Measurements from ENCODE around the gene PDIA2. TPM values are rescaled to one million over a fixed set of nuclear protein-coding genes. Genes with fewer than 3 reads are reported as not detected.

Gene PDIA2
- total RNA-seq, 1 experiment from 2014 or later = 0.46 TPM

DNA sequence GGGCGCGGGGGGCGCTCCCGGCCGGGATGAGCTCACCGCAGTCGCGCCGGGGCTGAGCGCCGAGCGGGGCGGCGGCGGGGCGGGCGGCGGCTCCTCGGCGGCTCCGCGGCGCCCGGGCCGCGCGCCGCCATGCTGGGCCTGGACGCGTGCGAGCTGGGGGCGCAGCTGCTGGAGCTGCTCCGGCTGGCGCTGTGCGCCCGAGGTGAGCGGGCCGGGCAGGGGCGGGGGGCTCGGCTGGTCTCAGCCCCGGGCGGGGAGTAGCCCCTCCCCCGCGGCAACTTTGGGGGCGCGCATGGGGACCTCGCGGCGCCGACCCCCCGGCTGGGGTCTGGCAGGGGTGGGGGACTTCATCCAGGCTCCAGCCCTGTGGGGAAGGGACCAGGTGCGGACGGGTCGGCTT is 2.4 kb upstream of the PDIA2 start, which contains the start of gene ARHGDIG:
Gene ARHGDIG (plus strand): TSS at position 40 of the 400 bp plus-strand sequence. CDS start 90 bp downstream, at position 130.
- DNase-seq (ENCODE audit: low read depth) = no peak

DNA sequence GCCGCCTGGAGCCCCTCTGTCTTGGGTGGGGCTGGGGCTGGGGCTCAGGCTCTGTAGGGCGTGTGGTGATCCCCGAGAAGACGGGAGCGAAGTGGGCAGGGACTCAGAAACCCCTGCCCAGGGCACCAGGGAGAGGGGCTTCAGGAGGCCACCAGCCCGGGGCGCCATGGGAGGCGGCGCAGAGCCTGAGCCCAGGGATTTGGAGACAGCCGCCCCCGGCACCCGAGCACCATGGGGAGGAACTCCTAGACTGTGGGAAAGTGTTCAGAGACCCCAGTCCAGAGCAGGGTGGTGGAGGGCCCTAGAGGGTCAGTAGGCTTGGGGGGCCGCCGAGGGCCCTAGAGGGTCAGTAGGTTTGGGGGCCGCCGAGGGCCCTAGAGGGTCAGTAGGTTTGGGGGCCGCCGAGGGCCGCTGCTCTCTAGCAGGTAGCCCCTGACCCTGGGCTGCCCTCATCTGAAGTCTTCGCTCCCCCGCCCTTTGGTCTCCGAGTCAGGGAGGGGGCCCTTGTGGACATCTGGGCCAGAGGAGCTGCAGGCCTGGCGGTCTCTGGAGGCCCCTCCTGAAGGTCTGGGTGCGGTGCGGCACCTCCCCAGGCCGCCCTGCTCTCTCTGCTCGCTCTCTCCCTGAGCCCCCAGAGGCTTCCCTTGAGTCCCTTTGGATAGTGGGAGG is 1.8 kb upstream of the PDIA2 start:
- DNase-seq (ENCODE audit: low read depth) = no peak

DNA sequence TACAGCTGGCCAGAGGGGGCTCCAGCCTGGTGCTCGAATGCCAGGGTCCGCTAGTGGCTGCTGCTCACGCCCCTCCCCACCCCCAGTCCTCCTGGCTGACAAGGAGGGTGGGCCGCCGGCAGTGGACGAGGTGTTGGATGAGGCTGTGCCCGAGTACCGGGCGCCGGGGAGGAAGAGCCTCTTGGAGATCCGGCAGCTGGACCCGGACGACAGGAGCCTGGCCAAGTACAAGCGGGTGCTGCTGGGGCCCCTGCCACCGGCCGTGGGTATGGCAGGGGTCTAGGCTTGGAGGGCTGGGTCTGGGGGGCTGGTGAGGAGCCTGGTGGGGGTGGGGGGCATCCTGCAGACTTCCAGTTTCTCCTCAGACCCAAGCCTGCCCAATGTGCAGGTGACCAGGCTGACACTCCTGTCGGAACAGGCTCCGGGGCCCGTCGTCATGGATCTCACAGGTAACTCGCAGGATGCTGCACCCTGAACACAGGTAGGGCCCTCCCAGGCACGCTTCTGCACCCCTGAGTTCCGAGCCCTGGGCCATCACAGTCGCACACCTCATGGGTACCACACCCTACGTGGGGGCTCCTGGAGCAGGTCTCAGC is 1.2 kb upstream of the PDIA2 start:
- DNase-seq (ENCODE audit: low read depth) = no peak

DNA sequence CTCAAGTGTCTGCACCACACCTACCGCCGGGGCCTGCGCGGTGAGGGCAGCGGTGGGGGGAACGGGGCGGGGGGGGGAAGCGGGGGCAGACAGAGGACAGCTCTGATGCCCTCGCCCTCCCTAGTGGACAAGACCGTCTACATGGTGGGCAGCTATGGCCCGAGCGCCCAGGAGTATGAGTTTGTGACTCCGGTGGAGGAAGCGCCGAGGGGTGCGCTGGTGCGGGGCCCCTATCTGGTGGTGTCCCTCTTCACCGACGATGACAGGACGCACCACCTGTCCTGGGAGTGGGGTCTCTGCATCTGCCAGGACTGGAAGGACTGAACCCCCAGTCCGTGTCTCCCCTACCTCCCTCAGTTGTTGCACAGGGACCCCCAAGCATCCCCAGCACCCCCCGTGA is 473 bp upstream of the PDIA2 start:
- no peak for DNase-seq (ENCODE audit: low read depth)

DNA sequence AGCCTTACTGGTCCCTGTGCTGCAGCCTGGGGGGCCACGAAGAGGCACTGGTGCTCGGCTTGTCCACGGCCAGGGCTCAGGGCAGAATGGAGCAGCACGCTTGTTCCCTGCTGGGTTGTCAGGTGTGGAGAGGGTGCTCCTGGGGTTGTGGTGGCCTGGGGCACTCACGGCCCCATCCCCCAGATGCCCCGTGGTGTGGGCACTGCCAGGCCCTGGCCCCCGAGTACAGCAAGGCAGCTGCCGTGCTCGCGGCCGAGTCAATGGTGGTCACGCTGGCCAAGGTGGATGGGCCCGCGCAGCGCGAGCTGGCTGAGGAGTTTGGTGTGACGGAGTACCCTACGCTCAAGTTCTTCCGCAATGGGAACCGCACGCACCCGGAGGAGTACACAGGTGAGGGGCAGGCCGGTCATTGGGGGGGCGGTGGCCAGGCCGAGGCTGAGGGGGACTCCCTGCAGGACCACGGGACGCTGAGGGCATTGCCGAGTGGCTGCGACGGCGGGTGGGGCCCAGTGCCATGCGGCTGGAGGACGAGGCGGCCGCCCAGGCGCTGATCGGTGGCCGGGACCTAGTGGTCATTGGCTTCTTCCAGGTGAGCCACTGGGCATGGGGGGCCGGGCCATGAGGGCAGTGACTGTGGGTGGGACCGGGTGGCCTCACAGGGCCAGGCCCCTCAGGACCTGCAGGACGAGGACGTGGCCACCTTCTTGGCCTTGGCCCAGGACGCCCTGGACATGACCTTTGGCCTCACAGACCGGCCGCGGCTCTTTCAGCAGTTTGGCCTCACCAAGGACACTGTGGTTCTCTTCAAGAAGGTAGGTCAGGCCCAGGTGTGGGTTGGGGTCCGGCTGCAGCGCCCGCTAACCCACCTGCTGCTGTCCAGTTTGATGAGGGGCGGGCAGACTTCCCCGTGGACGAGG is 1.5 kb downstream of the PDIA2 start:
- no peak for DNase-seq (ENCODE audit: low read depth)

DNA sequence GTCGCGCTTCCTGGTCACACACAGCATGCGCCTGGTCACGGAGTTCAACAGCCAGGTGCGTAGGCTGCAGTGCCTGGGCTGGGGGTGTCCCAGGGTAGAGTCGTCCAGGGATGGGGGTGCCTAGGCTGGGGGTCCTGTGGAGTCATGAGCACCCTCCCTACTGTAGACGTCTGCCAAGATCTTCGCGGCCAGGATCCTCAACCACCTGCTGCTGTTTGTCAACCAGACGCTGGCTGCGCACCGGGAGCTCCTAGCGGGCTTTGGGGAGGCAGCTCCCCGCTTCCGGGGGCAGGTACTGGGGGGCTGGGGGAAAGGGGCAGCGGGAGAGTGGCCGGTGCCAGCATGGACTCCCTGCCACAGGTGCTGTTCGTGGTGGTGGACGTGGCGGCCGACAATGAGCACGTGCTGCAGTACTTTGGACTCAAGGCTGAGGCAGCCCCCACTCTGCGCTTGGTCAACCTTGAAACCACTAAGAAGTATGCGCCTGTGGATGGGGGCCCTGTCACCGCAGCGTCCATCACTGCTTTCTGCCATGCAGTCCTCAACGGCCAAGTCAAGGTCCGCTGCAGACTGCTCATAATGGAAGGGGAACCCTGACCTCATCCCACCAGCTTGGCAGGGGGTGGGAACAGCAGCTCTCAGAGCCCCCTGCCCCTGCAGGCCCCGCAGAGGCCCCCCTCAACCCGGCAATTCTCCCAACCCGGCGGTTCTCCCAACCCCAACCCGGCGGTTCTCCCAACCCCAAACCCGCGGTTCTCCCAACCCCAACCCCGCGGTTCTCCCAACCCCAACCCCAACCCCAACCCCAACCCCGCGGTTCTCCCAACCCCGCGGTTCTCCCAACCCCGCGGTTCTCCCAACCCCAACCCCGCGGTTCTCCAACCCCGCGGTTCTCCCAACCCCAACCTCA is 2.4 kb downstream of the PDIA2 start:
- no peak for DNase-seq (ENCODE audit: low read depth)

DNA sequence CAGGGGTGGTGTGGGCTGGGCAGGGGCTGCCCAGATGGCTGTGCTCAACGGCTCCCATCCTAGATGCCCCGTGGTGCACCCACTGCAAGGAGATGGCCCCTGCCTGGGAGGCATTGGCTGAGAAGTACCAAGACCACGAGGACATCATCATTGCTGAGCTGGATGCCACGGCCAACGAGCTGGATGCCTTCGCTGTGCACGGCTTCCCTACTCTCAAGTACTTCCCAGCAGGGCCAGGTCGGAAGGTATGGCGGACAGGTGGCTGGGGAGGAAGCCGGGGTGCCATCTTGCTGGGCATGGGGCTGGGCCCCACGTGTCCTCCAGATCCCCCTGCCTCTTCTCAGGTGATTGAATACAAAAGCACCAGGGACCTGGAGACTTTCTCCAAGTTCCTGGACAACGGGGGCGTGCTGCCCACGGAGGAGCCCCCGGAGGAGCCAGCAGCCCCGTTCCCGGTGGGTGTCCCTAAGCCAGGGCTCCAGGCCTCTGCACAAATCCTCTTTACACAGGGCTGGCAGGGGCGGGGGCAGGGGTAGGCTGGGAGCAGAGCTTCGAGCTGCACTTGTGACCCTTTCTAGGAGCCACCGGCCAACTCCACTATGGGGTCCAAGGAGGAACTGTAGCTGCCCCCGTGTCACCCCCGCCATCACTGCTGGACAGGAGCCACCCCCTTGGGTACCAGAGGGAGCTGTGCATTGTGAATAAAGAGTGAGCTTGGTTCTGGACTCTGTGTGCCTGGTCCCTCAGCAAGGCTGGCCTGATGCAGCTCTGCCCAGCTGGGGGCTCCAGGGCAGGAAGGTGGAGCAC is 3.7 kb downstream of the PDIA2 start:
- DNase-seq (ENCODE audit: low read depth) = no peak

DNA sequence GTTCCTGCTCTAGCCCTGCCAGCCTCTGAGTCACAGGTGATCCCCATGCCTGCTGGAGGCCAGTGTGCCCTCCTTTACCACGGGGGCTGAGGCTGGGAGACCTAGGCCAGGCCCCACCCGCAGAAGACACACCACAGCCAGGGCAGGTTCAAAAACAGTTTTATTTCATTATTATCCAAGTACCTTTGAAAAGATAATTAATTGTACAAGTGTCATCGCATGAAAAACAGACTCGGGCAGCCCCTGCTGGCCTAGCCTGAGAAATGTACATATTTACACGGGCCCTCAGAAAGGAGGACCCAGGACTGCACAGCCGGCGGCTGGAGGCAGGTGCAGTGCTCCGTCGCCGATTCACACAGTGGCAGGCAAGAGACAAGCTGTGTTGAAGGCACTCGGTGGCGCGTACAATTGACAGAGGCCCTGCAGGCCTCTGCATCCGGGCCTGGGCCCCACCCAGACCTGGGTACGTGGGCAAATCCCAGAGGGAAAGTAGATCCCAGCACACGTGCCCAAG is 4.4 kb downstream of the PDIA2 start:
- no peak for DNase-seq (ENCODE audit: low read depth)

DNA sequence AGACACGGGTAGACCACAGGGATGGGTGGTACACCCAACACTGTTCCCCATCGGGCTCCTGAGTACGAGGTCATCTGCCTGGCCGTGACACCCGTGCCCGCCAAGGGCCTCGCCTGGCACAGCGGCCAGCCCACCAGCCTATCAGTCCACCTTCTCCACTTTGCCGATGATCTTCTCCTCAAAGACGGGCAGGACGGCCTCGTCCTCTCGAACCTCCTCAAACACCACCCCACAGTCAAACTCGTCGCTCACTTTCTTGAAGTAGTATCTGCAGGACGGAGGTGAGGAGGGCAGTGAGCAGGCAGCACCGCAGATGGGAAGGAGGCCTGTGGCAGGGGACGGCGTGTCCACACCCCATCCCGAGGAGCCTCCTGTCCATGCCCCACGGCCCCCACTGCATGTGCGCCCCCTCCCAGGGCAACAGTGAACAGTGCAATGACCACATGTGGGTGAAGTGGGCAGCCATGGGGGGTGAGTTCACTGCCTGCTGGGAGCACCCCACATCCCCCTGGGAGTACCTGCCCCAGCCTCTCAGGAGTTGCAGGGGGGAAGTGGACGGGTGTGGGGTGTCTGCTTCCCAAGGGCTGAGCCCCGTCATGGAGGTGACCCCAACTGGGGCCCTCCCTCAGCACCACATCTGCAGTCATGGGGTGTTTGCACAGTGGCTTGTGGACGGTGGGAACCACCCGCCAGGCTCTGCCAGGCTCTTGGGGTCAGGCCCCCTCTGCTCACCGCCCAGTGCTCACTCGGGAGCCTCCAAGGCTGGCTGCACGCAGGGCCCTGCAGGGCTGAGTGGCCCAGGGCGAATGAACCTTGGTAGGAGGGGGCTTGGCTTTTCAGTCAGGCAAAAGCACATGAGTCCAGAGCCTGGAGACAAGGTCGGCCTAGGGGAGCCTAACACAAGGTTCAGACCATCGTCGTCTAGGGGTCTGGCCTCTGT is 5.3 kb downstream of the PDIA2 start:
- no peak for DNase-seq (ENCODE audit: low read depth)

DNA sequence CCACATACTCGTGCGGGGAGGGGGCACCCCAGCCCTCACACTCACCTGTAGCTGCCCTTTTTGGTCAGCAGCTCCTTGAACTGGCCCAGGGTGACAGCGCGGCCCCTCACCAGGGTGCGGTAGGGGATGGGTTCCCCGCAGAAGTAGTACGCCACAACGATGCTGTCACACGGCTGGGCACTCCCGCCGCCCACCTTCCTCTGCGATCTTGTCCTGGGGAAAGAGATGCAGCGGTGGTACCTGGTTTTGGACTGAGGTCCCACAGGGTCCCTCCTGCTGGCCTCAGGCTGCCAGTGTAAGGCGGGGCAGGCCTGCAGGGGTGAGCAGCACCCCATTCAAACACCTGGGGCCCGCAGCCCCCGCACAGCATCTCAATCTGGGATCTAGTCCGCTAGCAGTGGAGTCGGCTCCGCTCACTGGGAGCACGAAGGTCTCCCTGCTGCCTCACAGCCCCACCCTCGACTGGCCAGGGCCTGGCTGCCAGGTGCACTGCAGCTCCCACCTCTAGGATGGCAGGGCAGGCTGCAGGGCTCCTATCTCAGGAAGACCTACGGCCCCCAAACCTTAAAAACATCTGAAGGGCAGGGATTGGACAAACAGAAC is 6.5 kb downstream of the PDIA2 start:
- DNase-seq (ENCODE audit: low read depth) = no peak

DNA sequence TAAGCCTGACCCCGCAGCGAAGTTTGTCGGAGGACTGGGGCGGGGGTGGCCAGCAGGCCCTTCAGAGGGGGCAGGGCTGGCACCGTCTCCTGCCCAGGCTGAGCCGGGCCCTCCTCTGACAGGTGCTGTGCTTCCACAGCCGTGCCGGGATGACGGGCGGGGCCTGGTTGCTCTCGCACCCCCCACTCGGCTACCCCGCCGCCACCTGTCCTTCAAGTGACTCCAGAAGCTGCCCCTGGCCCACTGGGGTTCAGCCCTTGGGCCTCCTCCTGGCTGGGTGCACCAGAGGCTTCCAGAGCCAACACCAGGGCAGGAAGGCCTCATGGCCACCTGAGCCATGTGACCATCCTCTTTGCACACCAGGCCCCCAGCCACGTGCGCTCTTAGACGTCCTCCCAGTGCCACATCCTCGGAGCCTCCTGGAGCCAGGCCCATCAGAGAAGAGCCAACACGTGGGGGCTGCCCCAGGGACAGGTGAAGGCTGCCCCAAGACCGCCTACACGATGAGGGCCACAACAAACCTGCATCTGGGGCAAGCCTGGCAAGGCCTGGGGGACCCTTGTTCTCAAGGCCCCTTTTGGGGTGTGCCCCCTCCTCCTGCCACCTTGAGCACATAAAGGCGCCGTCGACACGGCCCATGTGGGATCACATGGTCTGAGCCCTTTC is 7.2 kb downstream of the PDIA2 start:
- DNase-seq (ENCODE audit: low read depth) = no peak

DNA sequence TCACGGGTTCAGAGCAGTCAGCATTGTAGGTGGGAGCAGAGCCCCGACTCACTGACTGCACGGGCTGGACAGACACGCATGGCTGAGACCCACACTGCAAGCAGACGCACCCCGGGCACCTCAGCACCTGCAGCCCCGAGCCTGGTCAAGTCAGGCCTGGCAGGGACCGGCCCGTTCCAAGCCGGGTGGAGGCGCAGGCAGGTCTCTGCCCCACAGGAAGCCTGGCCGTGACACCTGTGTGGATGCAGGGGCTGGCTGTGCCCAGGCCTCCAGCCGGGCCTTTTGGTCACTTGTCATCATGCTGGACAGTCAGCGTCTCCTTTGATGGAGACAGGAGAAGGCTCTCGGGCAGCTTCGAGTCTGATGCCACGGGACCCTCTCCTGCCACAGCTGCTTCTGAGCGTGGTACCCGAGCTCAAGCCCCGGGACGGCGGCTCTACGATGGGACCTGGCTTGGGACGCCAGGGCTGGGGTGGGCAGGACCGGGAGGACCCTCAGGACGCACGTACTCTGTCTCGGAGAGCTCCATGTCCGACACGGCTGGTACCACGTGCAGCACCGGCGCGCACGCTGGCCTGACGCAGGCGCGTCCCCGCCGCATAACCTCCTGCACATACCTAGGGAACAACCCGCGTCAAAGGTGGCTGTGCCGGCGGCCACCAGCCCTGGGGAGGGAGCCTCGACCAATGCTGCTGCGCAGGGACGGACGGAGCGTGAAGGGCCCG is 7.9 kb downstream of the PDIA2 start:
- no peak for DNase-seq (ENCODE audit: low read depth)

DNA sequence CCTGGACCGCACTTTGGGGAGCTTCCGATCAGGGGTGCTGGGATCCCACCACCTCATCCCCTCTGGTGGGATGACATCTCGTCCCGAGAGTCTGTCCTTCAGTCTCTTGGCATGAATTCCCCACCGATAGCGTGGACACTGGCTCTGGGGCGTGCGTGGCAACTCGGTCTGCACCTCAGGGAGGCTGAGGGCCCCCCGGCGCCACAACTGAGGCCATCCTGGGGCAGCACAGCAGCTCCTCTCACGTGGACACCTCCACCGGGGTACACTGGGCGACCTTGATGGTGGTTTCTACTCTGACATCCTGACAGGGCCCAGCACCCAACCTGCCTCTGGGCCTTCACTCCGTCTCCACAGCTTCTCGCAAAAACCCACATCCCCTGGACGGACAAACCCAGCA is 8.6 kb downstream of the PDIA2 start:
- no peak for DNase-seq (ENCODE audit: low read depth)

DNA sequence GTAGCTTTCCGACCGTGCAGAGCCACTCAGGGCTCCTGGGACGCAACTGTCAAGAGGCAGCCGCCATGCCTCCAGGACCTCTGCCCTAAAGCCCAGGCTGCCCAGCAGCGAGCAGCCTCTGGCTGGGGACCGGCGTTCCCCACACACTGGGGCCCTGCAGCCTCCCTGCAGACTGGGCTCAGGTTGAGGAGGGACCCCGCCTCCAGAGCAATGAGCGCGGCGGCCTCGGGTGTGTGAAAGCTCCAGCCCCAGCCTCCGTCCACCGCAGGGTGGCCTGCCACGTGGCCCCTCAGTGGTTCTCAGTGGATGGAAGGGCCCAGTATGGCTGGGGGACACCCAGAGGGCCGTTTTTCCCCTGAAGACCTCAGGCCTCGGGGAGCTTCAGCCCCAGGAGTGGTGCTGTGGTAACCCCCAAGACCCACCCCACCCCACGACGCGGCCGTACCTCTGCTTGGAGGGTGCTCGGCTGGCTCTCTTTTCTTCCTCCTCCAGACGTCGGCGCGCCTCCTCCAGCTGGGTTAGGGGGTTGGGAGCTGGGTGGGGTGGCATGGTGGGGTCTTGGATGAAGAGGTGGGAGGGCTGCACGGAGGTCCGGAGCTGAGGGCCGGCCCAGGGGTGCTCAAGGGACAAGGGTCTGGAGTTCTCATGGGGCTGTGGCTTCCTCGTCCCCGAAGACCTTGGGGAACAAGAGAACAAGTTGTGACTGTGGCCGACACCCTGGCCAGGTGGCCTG is 10.2 kb downstream of the PDIA2 start:
- no peak for DNase-seq (ENCODE audit: low read depth)

DNA sequence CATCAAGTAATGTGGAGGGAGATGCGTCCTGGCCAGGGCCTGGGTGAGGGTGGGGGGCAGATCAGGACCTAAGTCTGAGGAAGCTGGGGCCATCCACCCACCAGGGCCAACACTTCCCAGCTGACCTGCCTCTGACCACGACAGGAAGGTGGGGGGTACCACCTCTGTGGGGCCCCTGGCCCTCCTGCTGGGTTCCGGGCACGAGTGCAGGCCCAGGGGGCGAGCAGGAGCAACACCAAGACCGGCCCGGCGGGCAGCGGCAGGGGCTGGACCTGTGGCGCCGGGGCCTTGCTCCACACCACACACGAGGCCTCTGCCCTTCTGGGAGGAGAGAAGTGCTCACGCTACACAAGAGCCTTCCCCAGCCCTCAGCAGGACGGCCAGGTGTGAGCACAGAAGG is 13.3 kb downstream of the PDIA2 start:
- no peak for DNase-seq (ENCODE audit: low read depth)

DNA sequence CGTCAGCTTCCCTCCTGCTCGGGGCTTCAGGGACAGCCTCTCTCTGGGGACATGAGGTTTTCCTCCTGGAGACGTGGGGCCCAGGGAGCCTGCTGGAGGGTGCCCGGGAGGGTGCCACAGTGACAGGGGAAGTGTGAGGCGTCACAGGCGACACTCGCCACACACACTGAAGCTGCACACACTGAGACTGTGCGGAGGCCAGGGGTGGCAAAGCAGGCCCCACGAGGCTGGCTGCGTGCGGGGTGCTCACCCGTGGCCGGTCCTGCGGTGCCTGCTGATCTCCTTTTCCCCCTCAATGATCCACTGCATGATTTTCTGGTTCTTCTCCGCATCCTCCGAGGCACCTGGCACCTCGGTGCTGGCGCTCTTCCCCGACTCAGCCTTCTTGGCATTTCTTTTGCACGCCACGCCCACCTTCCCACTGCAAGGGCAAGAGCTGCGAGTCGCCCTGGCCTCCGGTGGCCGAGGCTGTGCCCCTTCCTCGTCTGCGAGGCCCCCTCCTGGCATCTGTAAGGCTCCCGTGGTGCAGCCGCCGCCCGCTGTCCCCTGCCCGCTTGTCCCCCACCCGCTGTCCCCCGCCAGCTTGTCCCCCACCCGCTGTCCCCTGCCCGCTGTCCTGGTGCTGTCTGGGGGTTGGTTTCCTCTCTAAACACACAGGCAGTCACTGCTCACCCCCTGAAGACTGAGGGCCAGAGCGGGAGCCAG is 14.0 kb downstream of the PDIA2 start:
- no peak for DNase-seq (ENCODE audit: low read depth)

All from Daoy (cell line).